Measurements from ENCODE around the gene ITSN1. TPM values are rescaled to one million over a fixed set of nuclear protein-coding genes. Genes with fewer than 3 reads are reported as not detected.
A peak's percentile ranks its signal among the peaks of the same experiment; 100 is the strongest.

Gene ITSN1
- total RNA-seq, 2 donors from 2014 or later: 2.5 to 2.9 TPM

GRCh38 chr21:33894736-33895288 lies 252.5 kb downstream of the ITSN1 start:
- H3K4me1 Mint-ChIP-seq: peaks cover 11% of the 10 kb centered on the region
- H3K36me3 Mint-ChIP-seq (ENCODE audit: low read depth): no peaks in the 10 kb centered on the region
- DNase-seq: peak in 1 of 3 donors; percentile 17
- no peaks in the 10 kb centered on the region for H3K9me3 ChIP-seq (ENCODE audit: control insufficient read depth, low read length, poor library complexity, severe bottlenecking)
- peaks cover 26% of the 10 kb centered on the region for H3K27me3 Mint-ChIP-seq
- peak; percentile 90 for ATAC-seq
- no peak overlapping the region for H3K27ac Mint-ChIP-seq
- H3K4me3 Mint-ChIP-seq: peak overlapping the region; percentile 83

- H3K27me3 Mint-ChIP-seq: peaks cover 26% of the 10 kb centered on the region
- H3K4me1 Mint-ChIP-seq: peaks cover 11% of the 10 kb centered on the region
- no peak overlapping the region for H3K27ac Mint-ChIP-seq
- no peaks in the 10 kb centered on the region for H3K36me3 Mint-ChIP-seq (ENCODE audit: low read depth)
- ATAC-seq (no peak), DNase-seq (no peak)
- no peaks in the 10 kb centered on the region for H3K9me3 ChIP-seq (ENCODE audit: control insufficient read depth, low read length, poor library complexity, severe bottlenecking)
- peak overlapping the region; percentile 83 for H3K4me3 Mint-ChIP-seq
Observed at GRCh38 chr21:33895356-33895755, 253.1 kb downstream of the ITSN1 start.

GRCh38 chr21:33896691-33897090 lies 254.4 kb downstream of the ITSN1 start:
- no peaks in the 10 kb centered on the region for H3K9me3 ChIP-seq (ENCODE audit: control insufficient read depth, low read length, poor library complexity, severe bottlenecking)
- H3K4me3 Mint-ChIP-seq: no peak overlapping the region
- H3K27me3 Mint-ChIP-seq: peaks cover 19% of the 10 kb centered on the region
- ATAC-seq: no peak
- no peak overlapping the region for H3K27ac Mint-ChIP-seq
- no peaks in the 10 kb centered on the region for H3K36me3 Mint-ChIP-seq (ENCODE audit: low read depth)
- DNase-seq: no peak
- peaks cover 13% of the 10 kb centered on the region for H3K4me1 Mint-ChIP-seq

GRCh38 chr21:33897098-33897497 lies 254.8 kb downstream of the ITSN1 start:
- Mint-ChIP-seq H3K4me3 (no peak overlapping the region), H3K27ac (no peak overlapping the region), H3K36me3 (ENCODE audit: low read depth) (no peaks in the 10 kb centered on the region), H3K4me1 (peaks cover 13% of the 10 kb centered on the region), H3K27me3 (peaks cover 19% of the 10 kb centered on the region)
- no peak for DNase-seq
- no peak for ATAC-seq
- no peaks in the 10 kb centered on the region for H3K9me3 ChIP-seq (ENCODE audit: control insufficient read depth, low read length, poor library complexity, severe bottlenecking)

GRCh38 chr21:33897739-33898138 lies 255.4 kb downstream of the ITSN1 start:
- no peak for DNase-seq
- Mint-ChIP-seq H3K27me3 (peaks cover 19% of the 10 kb centered on the region), H3K27ac (no peak overlapping the region), H3K36me3 (ENCODE audit: low read depth) (no peaks in the 10 kb centered on the region), H3K4me1 (peaks cover 13% of the 10 kb centered on the region), H3K4me3 (no peak overlapping the region)
- no peak for ATAC-seq
- H3K9me3 ChIP-seq (ENCODE audit: control insufficient read depth, low read length, poor library complexity, severe bottlenecking): no peaks in the 10 kb centered on the region

GRCh38 chr21:33898586-33898985 lies 256.3 kb downstream of the ITSN1 start:
- peaks cover 13% of the 10 kb centered on the region for H3K4me1 Mint-ChIP-seq
- no peaks in the 10 kb centered on the region for H3K9me3 ChIP-seq (ENCODE audit: control insufficient read depth, low read length, poor library complexity, severe bottlenecking)
- no peak overlapping the region for H3K27ac Mint-ChIP-seq
- H3K27me3 Mint-ChIP-seq: peaks cover 19% of the 10 kb centered on the region
- ATAC-seq (no peak), DNase-seq (no peak)
- H3K36me3 Mint-ChIP-seq (ENCODE audit: low read depth): no peaks in the 10 kb centered on the region
- no peak overlapping the region for H3K4me3 Mint-ChIP-seq

GRCh38 chr21:33899199-33899598 lies 256.9 kb downstream of the ITSN1 start:
- Mint-ChIP-seq H3K27me3 (peaks cover 19% of the 10 kb centered on the region), H3K4me1 (peaks cover 13% of the 10 kb centered on the region), H3K27ac (no peak overlapping the region), H3K4me3 (no peak overlapping the region), H3K36me3 (ENCODE audit: low read depth) (no peaks in the 10 kb centered on the region)
- ATAC-seq (no peak), DNase-seq (no peak)
- no peaks in the 10 kb centered on the region for H3K9me3 ChIP-seq (ENCODE audit: control insufficient read depth, low read length, poor library complexity, severe bottlenecking)

- H3K4me3 Mint-ChIP-seq: no peak overlapping the region
- H3K9me3 ChIP-seq (ENCODE audit: control insufficient read depth, low read length, poor library complexity, severe bottlenecking): no peaks in the 10 kb centered on the region
- no peak for DNase-seq
- peaks cover 2% of the 10 kb centered on the region for H3K36me3 Mint-ChIP-seq (ENCODE audit: low read depth)
- ATAC-seq: no peak
- peaks cover 4% of the 10 kb centered on the region for H3K4me1 Mint-ChIP-seq
- peaks cover 4% of the 10 kb centered on the region for H3K27me3 Mint-ChIP-seq
- H3K27ac Mint-ChIP-seq: peak overlapping the region; percentile 19
Observed at GRCh38 chr21:33901412-33902288, 259.3 kb downstream of the ITSN1 start.

GRCh38 chr21:33902349-33902748 lies 260.0 kb downstream of the ITSN1 start:
- H3K4me1 Mint-ChIP-seq: peaks cover 4% of the 10 kb centered on the region
- H3K27me3 Mint-ChIP-seq: no peaks in the 10 kb centered on the region
- no peak overlapping the region for H3K4me3 Mint-ChIP-seq
- peaks cover 2% of the 10 kb centered on the region for H3K36me3 Mint-ChIP-seq (ENCODE audit: low read depth)
- no peak overlapping the region for H3K27ac Mint-ChIP-seq
- ATAC-seq (no peak), DNase-seq (no peak)
- H3K9me3 ChIP-seq (ENCODE audit: control insufficient read depth, low read length, poor library complexity, severe bottlenecking): no peaks in the 10 kb centered on the region

GRCh38 chr21:33904041-33904440 lies 261.7 kb downstream of the ITSN1 start:
- no peak for ATAC-seq
- Mint-ChIP-seq H3K27ac (peak overlapping the region; percentile 24), H3K36me3 (ENCODE audit: low read depth) (peaks cover 2% of the 10 kb centered on the region), H3K27me3 (no peaks in the 10 kb centered on the region), H3K4me1 (peaks cover 4% of the 10 kb centered on the region), H3K4me3 (no peak overlapping the region)
- DNase-seq: no peak
- H3K9me3 ChIP-seq (ENCODE audit: control insufficient read depth, low read length, poor library complexity, severe bottlenecking): no peaks in the 10 kb centered on the region

- Mint-ChIP-seq H3K27ac (no peak overlapping the region), H3K27me3 (no peaks in the 10 kb centered on the region), H3K4me1 (peaks cover 9% of the 10 kb centered on the region), H3K36me3 (ENCODE audit: low read depth) (peaks cover 7% of the 10 kb centered on the region), H3K4me3 (no peak overlapping the region)
- ATAC-seq (no peak), DNase-seq (no peak)
- H3K9me3 ChIP-seq (ENCODE audit: control insufficient read depth, low read length, poor library complexity, severe bottlenecking): no peaks in the 10 kb centered on the region
Observed at GRCh38 chr21:33908760-33909159, 266.5 kb downstream of the ITSN1 start.

GRCh38 chr21:33909756-33910155 lies 267.5 kb downstream of the ITSN1 start:
- ATAC-seq: no peak
- DNase-seq: no peak
- H3K36me3 Mint-ChIP-seq (ENCODE audit: low read depth): peaks cover 5% of the 10 kb centered on the region
- no peak overlapping the region for H3K4me3 Mint-ChIP-seq
- no peak overlapping the region for H3K27ac Mint-ChIP-seq
- H3K4me1 Mint-ChIP-seq: peaks cover 12% of the 10 kb centered on the region
- H3K9me3 ChIP-seq (ENCODE audit: control insufficient read depth, low read length, poor library complexity, severe bottlenecking): no peaks in the 10 kb centered on the region
- H3K27me3 Mint-ChIP-seq: no peaks in the 10 kb centered on the region

GRCh38 chr21:33914188-33914587 lies 271.9 kb downstream of the ITSN1 start:
- no peak for ATAC-seq

More at GRCh38 chr21:33914188-33914587, 271.9 kb downstream of the ITSN1 start:
- peak overlapping the region; percentile 74 for H3K4me3 Mint-ChIP-seq
- H3K27ac Mint-ChIP-seq: peak overlapping the region; percentile 98
- peaks cover 5% of the 10 kb centered on the region for H3K36me3 Mint-ChIP-seq (ENCODE audit: low read depth)
- no peaks in the 10 kb centered on the region for H3K9me3 ChIP-seq (ENCODE audit: control insufficient read depth, low read length, poor library complexity, severe bottlenecking)
- H3K27me3 Mint-ChIP-seq: no peaks in the 10 kb centered on the region
- H3K4me1 Mint-ChIP-seq: peaks cover 21% of the 10 kb centered on the region
- DNase-seq: no peak

Data from T-helper 17 cell (primary cell).